ENCODE results near the gene SHISA4. TPM values are rescaled to one million over a fixed set of nuclear protein-coding genes. Genes with fewer than 3 reads are reported as not detected.

SHISA4 gene
- total RNA-seq, 1 donor: 19.4 TPM

GRCh38 chr1:201925301-201925567, 36.5 kb downstream of the SHISA4 start:
- no peak overlapping the region for H3K4me3 ChIP-seq (ENCODE audit: low read depth, low read length)
- TF ChIP-seq CTCF (IDR thresholded peaks at IDR 0.05; ENCODE audit: insufficient read depth, low read length): no peak
- DNase-seq (ENCODE audit: low read depth): no peak

DNA sequence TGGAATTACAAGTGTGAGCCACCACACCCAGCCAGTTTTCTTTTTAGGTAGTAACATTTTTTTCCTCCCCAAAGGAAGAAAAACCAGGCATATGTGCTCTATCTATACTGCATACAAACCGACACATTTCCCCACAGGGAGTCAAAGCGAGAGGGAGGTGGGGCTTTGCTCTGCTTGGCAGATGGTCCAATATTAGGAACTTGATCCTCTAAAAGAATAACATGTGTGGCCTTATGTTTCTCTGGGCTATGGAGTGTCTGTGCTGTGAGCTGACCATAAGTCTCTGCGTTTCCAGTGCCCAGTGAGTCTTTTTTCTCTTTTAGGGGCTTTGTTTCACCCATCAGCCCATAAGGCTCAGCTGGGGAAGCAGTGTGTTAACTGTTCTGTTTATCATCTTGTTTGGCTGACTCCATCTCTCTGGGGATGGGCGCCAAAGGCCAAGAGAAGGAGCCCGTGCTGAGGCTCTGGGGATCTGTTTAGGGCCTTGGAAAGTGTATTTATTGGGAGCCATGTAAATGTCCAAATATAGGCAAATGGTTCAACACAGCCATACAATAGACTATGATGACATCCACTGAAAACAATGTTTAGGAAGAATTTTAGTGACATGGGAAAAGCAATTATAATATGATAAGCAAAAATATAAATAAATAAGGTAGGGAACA, 37.4 kb downstream of the SHISA4 start:
- no peak for TF ChIP-seq CTCF (IDR thresholded peaks at IDR 0.05; ENCODE audit: insufficient read depth, low read length)
- peak; percentile 28 for DNase-seq (ENCODE audit: low read depth)
- no peak overlapping the region for H3K4me3 ChIP-seq (ENCODE audit: low read depth, low read length)

DNA sequence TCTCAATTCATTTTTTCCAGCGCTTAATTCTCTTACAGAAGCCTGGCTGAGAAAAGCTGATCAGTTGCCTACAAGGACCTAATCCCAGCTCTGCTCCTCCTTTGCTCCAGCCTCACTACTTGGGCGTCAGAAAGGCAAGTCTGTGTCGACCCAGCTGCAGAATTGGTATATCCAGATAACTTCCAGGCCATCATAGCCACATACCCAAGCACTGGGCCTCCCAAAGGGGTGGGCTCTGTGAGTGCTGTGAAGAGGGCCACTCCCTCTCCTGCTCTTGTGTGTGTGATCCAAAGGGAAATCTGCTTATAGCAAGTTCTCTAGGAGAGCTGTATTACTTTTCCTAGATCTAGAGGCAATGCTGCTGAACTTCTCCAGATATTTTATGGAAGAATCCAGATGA, 39.6 kb downstream of the SHISA4 start:
- no peak overlapping the region for H3K4me3 ChIP-seq (ENCODE audit: low read depth, low read length)
- TF ChIP-seq CTCF (IDR thresholded peaks at IDR 0.05; ENCODE audit: insufficient read depth, low read length): no peak
- no peak for DNase-seq (ENCODE audit: low read depth)

- H3K4me3 ChIP-seq (ENCODE audit: low read depth, low read length): no peak overlapping the region
- no peak for TF ChIP-seq CTCF (IDR thresholded peaks at IDR 0.05; ENCODE audit: insufficient read depth, low read length)
- no peak for DNase-seq (ENCODE audit: low read depth)
These were observed 41.4 kb downstream of the SHISA4 start for GRCh38 chr1:201930137-201930536.

DNA sequence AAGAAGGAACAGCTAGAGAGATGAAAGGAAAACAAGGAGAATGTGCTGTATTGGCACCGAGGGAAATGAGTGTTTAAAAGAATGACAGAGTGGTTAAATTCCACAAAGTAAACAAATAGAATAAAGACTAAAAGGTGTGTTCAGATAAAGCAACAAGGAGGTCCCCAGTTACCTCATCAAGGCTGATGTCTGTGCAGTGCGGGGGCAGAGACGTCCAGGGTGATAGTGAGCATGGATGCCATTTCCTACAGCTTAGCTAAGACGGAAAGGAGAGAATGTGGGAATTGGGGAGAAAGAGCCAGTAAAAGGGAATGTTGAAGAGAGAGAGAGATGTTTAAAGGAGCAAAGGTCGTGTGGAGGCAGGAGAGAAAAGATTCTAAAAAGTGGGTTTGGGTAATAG, 42.1 kb downstream of the SHISA4 start:
- no peak for DNase-seq (ENCODE audit: low read depth)
- H3K4me3 ChIP-seq (ENCODE audit: low read depth, low read length): no peak overlapping the region
- no peak for TF ChIP-seq CTCF (IDR thresholded peaks at IDR 0.05; ENCODE audit: insufficient read depth, low read length)

DNA sequence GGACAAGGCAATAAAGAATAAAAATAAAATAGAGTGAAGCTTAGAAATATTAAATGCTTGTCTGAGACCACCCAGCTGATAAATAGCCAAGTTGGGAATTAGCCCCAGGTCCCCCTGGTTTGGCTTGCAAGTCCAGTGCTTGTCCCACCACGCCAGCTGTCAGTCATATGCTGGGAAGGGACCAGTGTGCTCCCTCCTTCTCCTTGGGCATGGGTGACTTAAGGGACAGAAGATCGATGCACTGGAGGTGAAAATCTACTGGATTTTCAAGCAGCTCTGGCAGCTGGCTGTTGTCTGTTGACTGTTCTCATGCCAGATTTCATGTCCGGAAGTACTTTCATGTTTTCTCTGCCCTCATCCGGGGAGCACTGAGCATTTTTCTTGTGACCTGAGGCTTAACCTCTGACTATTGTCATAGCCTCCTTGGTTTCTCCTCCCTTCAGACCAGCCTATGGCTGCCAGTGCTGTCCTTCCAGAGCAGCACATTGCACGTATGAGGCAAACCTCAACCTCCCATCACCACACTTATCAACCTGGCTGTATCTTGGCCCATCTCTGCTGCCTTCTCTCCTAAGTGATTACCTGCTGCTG, 45.2 kb downstream of the SHISA4 start:
- no peak overlapping the region for H3K4me3 ChIP-seq (ENCODE audit: low read depth, low read length)
- no peak for TF ChIP-seq CTCF (IDR thresholded peaks at IDR 0.05; ENCODE audit: insufficient read depth, low read length)
- no peak for DNase-seq (ENCODE audit: low read depth)
